GM13977 (cell line): ENCODE data around the gene SUSD2.

Experiments used
- DNase-seq: peaks from one replicate; pipeline ENCODE4 v3.0.0; 2012; ENCODE audit warnings: low spot score
- CTCF ChIP-seq: IDR thresholded peaks from 2 replicates; pipeline ENCODE4 v1.5.1; 2012; ENCODE audit warnings: mild to moderate bottlenecking, control low read depth; ENCODE audit not compliant: insufficient read depth; ENCODE audit errors: extremely low read depth, missing control alignments
- in situ Hi-C: fragments of 300-500 bp; cut with MboI; formaldehyde crosslinking; loops from one replicate; pipeline ENCODE4 v1.12.0; 2022; ENCODE audit warnings: low sequenced_read_pairs, low pct_unique_long_range_greater_than_20kb, mixed read lengths, inconsistent platforms; ENCODE audit not compliant: unreplicated experiment

Gene SUSD2

GRCh38 chr22:24162436-24162835 lies 18.9 kb upstream of the SUSD2 start:
- in situ Hi-C loops: no loop called here
- no peak for TF ChIP-seq CTCF
- no peak for DNase-seq

GRCh38 chr22:24164243-24164642 lies 17.0 kb upstream of the SUSD2 start:
- TF ChIP-seq CTCF: no peak
- no peak for DNase-seq
- in situ Hi-C loops: no loop called here

- in situ Hi-C loops: no loop called here
- no peak for DNase-seq
- no peak for TF ChIP-seq CTCF
These were observed 16.3 kb upstream of the SUSD2 start for GRCh38 chr22:24164940-24165339.

GRCh38 chr22:24165673-24166072 lies 15.6 kb upstream of the SUSD2 start:
- no peak for DNase-seq
- TF ChIP-seq CTCF: no peak
- in situ Hi-C loops: no loop called here

GRCh38 chr22:24166811-24167210 lies 14.5 kb upstream of the SUSD2 start:
- in situ Hi-C loops: no loop called here
- no peak for TF ChIP-seq CTCF

GRCh38 chr22:24169439-24170058 lies 11.7 kb upstream of the SUSD2 start:
- no peak for DNase-seq
- in situ Hi-C loops: no loop called here
- TF ChIP-seq CTCF: no peak

More at GRCh38 chr22:24166811-24167210, 14.5 kb upstream of the SUSD2 start:
- no peak for DNase-seq
